ENCODE measurements around the gene PAEP.

The PAEP gene

DNA sequence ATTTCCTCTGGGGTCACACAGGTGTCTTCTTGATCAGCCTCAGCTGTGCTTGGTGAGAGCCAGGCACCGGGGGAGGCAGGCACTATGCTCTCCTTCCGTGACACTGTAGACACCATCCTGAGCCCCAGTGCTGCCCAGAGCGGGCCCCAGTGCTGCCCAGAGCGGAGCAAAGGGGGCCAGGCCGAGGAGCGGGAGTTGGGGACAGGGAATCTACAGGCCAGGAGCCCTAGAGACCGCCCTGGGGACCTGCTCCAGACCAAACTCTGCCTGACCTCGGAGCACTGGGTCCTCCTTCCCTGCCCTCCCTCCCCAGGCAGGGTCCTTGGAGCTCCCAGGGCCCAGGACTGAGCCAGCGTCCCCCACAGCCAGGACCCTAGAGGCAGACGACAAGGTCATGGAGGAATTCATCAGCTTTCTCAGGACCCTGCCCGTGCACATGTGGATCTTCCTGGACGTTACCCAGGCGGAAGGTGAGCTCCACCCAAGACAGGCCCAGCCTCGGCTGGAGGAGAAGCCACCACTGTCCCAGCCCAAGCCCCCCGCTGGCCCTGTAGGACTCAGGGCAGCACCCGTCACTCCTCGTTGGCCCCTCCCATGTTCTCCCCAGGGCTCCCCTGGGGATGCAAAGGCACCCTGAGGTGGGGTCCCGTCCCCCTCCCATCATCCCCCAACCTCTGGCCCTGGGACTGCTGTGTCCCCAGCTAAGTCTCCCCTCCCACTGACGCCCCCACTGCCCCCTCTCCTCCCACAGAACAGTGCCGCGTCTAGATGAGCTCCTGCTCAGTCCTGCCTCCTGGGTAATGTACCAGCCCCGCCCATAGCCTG is 30.2 kb downstream of the PAEP start:
- no peak for DNase-seq (ENCODE audit: low read depth in 2 of 3, low spot score in 1 of 3)

DNA sequence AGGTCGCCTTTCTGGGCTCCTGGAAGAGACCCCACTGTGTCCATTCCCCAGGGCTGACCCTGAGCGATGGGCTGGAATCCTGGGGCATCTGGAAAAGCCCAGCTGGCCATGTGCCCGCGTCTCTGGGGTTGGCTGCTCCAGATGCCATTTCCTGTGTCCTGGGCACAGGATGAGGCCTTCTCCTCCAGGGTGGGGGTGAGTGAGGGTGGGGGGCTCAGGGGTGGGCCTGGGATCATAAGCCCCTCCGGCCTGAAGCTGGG is 30.7 kb downstream of the PAEP start:
- DNase-seq (ENCODE audit: low read depth in 2 of 3, low spot score in 1 of 3) = no peak

- no peak for DNase-seq (ENCODE audit: low read depth in 2 of 3, low spot score in 1 of 3)
These were observed 31.1 kb downstream of the PAEP start for GRCh38 chr9:135592625-135593024.

DNA sequence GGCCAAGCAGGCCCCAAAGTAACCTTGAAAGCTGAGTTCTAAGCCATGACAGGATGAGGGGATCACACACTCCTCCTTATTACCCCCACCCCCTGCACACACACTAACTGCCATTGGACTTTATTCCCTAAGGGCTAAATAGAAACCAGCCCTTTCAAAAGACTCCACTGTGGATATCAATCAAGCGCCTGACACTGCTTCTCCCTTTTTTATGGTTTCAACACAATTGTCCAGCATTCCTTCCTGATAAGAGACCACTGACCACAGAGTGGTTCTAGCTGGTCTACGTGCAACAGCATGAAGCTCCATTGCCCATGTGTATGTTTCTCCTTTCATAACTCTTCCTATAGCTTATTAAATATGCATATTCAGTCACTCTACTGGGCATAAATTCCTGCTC is 34.7 kb downstream of the PAEP start:
- DNase-seq (ENCODE audit: low read depth in 2 of 3, low spot score in 1 of 3) = no peak

- no peak for DNase-seq (ENCODE audit: low read depth in 2 of 3, low spot score in 1 of 3)
These were observed 38.8 kb downstream of the PAEP start for GRCh38 chr9:135600296-135600817.

- DNase-seq (ENCODE audit: low read depth in 2 of 3, low spot score in 1 of 3) = no peak
These were observed 40.4 kb downstream of the PAEP start for GRCh38 chr9:135601988-135602387.

- peak; percentile 12 to 58 (median 44) for DNase-seq (ENCODE audit: low read depth in 2 of 3, low spot score in 1 of 3)
These were observed 41.4 kb downstream of the PAEP start for GRCh38 chr9:135602789-135603481.

DNA sequence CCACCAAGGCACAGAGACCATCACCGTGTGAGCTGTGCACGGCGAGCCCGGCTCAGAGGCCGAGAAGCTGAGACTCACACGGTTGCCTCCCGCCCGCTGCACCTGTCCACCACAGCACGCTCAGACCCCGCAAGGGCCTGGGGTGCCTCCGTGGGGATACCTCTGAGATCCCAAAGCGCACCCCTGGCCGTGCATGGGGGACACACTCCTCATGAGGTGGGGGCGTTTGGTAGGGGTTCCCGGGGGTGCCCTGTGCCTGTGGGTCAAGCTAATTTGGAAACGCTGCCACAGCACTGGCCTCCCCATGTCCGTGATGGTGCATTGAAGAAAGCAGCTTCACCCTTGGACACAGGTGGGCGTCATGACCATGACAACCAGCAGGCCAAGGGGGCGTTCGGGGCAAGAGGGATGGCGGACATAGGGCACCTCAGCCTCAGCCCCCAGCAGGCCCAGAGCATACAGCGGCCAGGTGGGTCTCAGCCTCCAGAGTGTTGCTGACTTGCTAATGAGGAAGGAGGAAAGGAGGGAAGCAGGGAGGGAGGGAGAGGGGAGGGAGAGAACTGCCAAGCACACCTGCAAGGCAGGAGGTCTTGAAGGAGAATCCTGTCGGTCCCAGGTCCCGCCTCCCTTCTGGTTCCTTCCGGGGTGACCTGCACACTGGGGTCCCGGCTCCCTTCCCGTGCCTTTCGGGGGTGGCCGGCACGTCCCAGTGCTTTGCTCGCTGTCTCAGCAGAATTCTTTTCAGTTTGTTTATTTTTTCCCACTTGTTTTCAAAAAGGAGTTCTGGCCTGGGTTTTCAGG is 43.1 kb downstream of the PAEP start:
- DNase-seq (ENCODE audit: low read depth in 2 of 3, low spot score in 1 of 3) = no peak

DNA sequence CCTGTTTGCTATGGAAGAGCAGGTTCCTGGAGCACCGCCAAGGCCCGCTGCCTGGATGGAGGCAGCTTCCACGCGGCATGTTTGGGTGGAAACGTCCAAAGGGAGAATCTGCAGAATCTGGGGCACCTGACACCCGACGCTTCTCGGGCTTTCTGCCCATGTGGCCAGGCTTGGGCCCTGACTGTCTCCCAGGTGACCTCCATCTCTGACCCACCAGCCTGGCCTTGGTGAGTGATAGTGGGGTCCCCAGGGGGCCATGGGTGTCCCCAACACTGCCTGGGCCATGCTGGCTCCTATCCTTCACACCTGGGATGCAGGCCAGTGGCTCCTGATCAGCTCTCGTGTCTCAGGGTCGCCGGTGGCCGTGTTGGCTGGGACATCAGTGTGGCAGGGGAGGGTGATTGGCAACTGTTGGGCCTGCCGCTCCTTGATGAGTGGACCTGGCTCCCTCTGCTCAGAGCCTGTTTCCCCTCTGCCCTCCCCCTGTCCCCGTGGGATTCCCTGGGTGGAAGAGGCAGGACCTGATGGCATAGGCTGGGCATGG is 43.8 kb downstream of the PAEP start:
- DNase-seq (ENCODE audit: low read depth in 2 of 3, low spot score in 1 of 3) = no peak

DNA sequence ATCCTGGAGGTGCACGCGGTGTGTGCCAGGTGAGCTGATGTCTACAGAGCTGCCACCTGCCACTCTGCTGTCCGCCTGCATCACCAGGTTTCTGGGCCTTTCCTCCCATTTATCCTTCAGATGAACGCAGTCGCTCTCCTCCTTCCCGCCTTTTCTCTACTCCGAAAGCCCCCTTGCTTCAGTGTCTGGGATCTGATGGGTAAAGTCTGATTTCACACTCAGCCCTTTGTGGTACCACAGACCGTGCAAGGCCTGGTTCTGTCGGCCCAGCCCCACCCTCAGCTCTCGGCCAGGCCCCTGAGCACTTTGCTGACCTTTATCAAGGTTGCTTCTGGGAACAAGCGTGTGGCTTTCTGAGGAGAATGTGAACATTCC is 45.3 kb downstream of the PAEP start:
- no peak for DNase-seq (ENCODE audit: low read depth in 2 of 3, low spot score in 1 of 3)

- DNase-seq (ENCODE audit: low read depth in 2 of 3, low spot score in 1 of 3) = no peak
These were observed 46.1 kb downstream of the PAEP start for GRCh38 chr9:135607401-135608293.

GRCh38 chr9:135608294-135608998 is 46.9 kb downstream of the PAEP start:
- DNase-seq (ENCODE audit: low read depth in 2 of 3, low spot score in 1 of 3) = no peak

DNA sequence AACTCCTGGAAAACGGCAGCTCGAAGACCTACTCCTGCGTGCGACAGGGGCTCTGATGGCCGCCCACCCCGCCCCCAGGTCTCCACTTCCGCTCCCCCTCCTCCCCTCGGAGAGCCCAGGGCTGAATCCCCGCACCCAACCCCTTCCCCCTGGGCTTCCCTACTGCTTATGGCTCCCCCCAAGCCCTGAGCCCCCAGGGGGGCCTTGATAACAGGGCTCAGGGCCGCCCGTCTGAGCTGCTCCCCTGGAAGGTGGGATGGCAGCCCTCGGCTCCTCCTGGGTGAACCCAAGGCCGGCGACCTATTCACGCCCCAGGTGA is 47.4 kb downstream of the PAEP start:
- no peak for DNase-seq (ENCODE audit: low read depth in 2 of 3, low spot score in 1 of 3)

DNA sequence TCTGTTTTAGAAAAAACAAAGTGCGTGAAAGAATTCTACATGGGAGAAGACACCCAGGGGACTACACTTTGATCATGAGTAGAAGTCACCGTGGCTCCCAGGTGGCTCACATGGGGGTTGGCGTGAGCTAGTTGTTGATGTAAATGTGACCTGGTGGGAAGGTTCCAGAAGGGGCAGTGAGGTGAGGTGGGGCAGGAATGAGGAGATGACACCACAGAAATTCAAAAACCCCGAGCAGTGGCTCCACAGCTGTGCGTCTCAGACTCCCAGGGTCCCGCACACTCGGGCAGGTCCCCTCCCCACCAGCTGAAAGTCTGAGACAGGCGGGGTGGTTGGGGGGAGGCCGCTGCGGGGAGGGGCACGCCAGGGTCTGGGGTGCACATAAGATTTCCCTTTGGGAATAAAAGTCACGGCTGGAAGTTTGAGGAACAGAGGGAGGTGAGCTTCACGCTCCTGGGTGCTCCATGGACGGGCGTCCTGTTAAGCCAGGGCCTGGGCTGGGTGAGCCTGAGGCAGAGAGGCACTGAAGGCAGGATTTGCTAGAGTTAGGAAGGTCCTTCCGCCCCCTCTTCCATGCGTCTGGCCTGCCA is 47.9 kb downstream of the PAEP start:
- no peak for DNase-seq (ENCODE audit: low read depth in 2 of 3, low spot score in 1 of 3)

GRCh38 chr9:135610290-135611141 is 49.0 kb downstream of the PAEP start:
- no peak for DNase-seq (ENCODE audit: low read depth in 2 of 3, low spot score in 1 of 3)

DNA sequence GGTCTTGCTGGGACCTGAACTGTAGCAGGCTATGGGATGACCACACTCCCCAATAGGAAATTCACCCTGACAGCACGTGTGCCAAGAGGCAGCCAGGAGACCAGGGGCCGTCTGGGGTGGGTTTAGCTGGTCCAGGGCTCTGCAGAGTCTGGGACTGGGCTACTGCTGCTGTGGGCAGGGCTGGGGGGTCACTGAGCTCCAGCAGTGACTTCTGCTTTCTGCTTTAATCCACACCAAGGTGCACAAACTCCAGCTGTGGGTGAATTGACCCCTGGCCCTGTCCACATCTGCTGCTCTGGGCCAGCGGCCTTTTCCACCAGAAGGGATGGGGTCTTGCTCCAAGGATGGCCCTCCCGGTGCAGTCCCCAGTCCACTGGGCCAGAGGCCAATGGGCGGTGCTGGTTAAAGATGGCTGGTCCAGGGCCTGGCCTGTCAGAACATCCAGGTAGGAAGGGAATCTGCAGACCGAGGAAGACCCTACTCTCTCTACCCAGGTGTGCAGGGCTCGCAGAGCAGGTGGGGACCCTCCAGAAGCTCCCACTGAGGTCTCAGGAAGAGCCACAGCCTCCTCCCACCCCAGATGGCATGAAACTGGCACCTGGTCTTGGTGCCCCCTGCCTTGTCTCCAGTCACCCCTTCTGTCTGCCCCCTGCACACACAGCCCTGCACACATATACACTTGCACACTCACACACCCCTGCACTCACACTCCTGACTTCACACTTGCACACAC is 49.8 kb downstream of the PAEP start:
- DNase-seq (ENCODE audit: low read depth in 2 of 3, low spot score in 1 of 3) = no peak

DNA sequence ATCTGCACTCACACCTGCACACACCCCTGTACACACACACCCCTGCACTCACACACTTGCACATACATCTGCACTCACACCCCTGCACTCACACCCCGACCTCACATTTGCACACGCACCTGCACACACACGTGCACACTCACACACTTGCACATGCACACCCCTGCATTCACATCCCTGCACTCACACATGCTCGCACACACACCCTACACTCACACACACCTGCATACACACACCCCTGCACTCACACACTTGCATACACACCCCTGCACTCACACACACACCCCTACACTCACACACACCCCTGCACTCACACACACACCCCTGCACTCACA is 50.3 kb downstream of the PAEP start:
- DNase-seq (ENCODE audit: low read depth in 2 of 3, low spot score in 1 of 3) = no peak

DNA sequence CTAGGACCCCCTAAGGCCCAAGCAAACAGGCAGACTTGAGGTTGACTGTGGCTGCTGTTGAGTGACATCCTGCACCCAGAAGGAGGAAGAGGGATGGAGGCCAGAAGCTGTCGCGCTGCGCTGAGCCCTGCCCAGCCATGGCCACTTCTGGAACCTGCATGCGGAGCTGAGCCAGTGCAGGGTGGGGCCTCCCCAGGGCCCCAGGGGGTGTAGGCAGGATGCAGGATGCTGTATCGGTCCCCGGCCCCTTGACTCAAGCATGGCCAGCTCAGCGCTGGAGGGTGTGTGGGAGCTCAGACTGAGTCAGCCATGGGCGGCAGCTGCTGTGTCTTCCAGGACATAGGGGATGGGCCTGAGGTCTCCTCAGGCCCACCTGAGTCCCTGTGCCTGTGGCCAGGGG is 50.9 kb downstream of the PAEP start:
- no peak for DNase-seq (ENCODE audit: low read depth in 2 of 3, low spot score in 1 of 3)
